ENCODE results near the gene ST7L.

The ST7L gene

GRCh38 chr1:112478314-112478713 is 140.6 kb downstream of the ST7L start:
- DNase-seq: no peak

DNA sequence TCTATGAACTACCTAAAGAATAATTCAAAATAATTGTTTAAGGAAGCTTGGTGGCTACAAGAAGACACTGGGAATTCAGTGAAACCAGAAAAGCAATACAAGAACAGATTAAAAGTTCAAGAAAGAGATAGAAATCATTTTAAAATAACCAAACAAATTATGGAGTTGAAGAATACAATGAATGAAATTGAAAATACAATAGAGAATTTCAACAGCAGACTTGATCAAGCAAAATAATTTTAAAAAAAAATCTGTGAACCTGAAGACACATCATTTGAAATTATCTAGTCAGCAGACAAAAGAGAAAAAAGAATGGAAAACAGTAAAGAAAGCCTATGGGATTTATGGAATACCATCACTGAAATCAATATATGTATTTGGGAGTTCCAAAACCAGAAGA is 141.4 kb downstream of the ST7L start:
- no peak for DNase-seq

All from activated CD4-positive, alpha-beta T cell treated with anti-CD3 and anti-CD28 coated beads for 48 hours (primary cell).